Erythroblast (primary cell): ENCODE data around the gene LRRC46.

ENCODE experiments used
- DNase-seq, 2 experiments: peaks; one replicate each; lab custom pipeline; 2025; lab: John Stamatoyannopoulos, UW
- GATA1 ChIP-seq: IDR thresholded peaks from 2 replicates; pipeline ENCODE4 v1.6.1; 2011; ENCODE audit warnings: low read depth, mild to moderate bottlenecking, control low read depth, low read length, moderate library complexity
- POLR2A ChIP-seq: IDR thresholded peaks from 2 replicates; pipeline ENCODE4 v1.6.1; 2011; ENCODE audit warnings: mild to moderate bottlenecking, low read length

Gene LRRC46

DNA sequence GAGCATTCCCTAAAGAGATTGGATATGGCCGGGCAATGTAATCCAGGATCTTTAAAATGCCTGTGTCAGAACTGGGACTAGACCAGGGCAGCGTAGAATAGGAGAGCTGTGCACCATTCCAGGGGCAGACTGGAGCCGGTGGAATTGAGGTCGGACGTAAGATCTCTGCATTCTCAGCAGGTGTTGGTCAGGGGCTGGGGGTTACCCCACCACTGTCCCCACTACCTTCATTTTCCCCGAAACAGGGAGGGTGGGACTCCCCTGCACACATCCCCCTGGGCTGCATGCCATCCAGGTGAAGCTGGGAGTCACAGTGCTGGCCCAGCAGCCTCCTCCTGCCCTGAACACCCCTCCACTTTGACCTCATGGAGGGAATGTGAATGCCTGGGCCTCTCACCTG lies 27.7 kb upstream of the LRRC46 start:
- no peak for DNase-seq
- TF ChIP-seq GATA1 (no peak), POLR2A (no peak)

- DNase-seq = no peak
- no peak for TF ChIP-seq POLR2A
- no peak for TF ChIP-seq GATA1
Observed at GRCh38 chr17:47804461-47804860, 27.0 kb upstream of the LRRC46 start.

GRCh38 chr17:47806026-47806912 lies 25.2 kb upstream of the LRRC46 start:
- DNase-seq = no peak
- TF ChIP-seq POLR2A = no peak
- no peak for TF ChIP-seq GATA1

DNA sequence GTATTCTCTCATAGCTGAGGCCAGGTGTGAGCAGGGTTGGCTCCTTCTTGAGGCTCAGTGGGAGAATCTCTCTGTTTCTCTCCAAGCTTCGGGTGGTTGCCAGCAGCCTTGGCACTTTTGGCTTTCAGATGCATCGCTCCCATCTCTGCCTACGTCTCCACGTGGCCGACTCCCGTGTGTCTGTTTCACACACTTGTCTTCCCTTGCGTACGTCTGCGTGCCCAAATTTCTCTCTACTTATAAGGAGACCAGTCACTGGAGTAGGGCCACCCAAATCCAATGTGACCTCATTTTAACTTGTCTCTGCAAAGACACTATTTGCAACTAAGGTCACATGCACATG lies 24.6 kb upstream of the LRRC46 start:
- no peak for DNase-seq
- TF ChIP-seq GATA1 (no peak), POLR2A (no peak)

DNA sequence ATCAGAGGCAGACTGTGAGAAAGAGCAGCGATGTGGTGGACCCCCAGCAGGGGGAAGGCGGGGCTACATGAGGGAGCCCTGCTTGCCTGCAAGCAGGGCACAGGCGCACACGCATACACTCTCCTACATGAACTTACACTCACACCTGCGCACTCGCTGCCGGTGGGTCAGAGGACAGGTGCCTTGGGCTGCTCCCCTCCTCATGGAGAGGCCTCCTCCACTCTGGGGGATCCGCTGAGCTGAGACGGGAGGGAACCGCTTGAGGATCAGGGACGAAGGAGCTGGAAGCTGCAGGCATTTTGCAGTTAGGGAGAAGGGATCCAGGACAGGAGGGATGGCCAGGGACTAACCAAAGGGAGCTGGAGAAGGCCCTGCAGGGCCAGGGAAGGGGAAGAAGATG lies 24.0 kb upstream of the LRRC46 start:
- no peak for DNase-seq
- TF ChIP-seq POLR2A (no peak), GATA1 (no peak)

- TF ChIP-seq POLR2A = no peak
Observed at GRCh38 chr17:47808036-47808829, 23.2 kb upstream of the LRRC46 start.

GRCh38 chr17:47808830-47809480 lies 22.5 kb upstream of the LRRC46 start:
- DNase-seq = no peak
- TF ChIP-seq POLR2A (no peak), GATA1 (no peak)

More at GRCh38 chr17:47808036-47808829, 23.2 kb upstream of the LRRC46 start:
- DNase-seq = no peak

DNA sequence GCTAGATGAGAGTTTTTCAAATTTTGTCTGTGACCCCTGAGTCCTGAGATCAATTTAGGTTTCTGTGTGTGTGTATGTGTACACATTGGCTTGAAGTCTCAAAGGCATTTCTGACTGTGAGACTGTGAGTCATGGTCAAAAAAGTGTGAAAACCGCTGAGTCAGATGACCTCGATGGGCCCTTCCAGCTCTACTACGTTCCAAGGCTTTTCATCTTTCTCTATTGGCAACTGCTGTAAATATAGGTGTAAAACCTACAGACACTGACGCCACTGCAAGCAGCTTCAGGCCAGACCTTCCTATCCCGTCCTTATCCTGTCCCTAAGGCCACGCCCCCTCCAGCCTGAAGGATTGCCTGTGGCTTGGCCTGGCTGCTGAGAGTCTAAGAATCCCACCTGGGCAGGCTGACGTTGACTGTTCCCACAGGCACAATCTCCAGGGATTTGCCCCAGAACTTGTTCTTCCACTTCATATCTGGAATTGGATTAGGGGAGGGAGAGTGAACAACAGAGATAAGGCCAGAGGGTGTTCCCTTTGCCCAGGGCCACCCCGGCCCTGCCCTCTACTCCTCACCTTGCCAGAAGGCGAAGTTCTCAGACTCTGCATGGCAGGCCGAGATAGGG lies 21.2 kb upstream of the LRRC46 start:
- peak; percentile 74 to 81 for DNase-seq
- TF ChIP-seq GATA1 = no peak
- no peak for TF ChIP-seq POLR2A

DNA sequence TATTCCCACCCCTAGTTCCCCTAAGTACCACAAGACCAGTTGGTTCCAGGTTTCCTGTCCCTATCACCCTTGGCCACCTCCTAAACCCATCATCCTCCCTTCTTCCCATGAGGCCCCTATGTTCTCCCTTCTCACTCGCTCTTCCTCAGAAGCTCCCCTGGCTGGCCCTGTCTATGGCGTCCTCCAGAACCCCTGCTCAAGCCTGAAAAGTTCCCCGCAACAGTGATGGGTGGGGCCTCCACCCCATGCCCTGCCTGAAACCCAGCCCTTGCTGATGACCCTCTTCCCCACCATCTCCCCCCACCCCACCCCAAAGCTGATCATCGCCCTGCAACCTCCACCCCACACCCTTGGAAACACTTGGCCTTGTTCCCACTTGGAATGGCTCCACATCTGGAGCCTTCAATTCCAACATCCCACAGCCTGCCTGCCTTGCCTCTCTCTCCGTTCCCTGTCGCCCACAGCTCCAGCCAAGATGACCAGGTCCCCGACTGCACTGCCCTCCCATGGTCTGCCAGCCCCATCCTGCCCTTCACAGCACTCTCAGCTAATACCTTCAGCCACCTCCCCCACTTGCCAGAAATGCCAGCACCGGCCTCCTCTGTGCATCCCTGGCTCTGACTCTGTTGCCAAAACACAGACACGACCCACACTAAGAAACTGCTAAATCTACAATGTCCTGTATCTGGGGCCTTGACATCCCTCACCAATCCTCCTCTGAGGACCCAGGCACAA lies 20.4 kb upstream of the LRRC46 start:
- DNase-seq = no peak
- TF ChIP-seq POLR2A = no peak
- no peak for TF ChIP-seq GATA1

- DNase-seq = no peak
- TF ChIP-seq GATA1 (no peak), POLR2A (no peak)
Observed at GRCh38 chr17:47811709-47812108, 19.8 kb upstream of the LRRC46 start.

DNA sequence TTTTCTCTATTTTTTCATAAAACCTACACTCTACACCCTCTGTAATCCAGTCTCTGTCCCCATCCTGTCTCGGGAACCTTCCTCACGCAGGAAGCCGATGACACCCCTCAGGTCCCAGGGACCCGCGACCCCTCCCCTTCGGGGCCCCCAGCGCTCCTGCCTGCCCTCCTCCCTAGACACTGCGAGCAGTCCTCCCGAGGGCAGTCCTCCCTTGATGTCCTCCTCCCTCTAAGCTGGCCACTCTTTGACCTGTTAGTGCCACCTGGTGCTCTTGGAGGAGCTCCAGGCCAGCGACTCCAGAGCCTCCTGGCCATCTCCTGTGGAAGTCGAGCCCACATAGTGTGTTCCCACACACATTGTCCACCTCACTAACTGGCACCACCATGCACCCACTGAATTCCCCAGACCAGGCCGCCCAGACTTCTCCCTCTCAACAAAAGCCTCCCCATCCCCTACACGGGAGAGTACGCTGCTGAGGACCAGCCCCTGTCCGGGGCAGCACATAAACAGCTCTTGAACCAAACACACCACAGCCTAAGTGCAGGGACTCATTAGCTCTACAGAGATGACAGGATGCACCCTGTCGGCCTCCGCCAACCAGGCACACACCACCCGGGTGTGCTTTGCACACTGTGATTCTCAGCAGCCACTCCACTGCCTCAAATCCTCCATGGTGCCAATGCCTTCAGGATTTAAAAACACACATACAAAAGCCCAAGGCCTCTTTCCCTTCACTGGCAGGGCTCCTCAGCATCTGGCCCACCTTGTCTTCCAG lies 19.1 kb upstream of the LRRC46 start:
- no peak for DNase-seq
- TF ChIP-seq POLR2A (no peak), GATA1 (no peak)

GRCh38 chr17:47813077-47813476 lies 18.4 kb upstream of the LRRC46 start:
- TF ChIP-seq POLR2A (no peak), GATA1 (no peak)

More at GRCh38 chr17:47813077-47813476, 18.4 kb upstream of the LRRC46 start:
- no peak for DNase-seq
